BE2C (cell line): ENCODE measurements around the gene CHKB.
"Not testable (repeated sequence)": the region's sequence is repeated elsewhere in the genome, so short reads cannot be mapped to it uniquely, and the experiment has no call there.

Source experiments
- DNase-seq: peaks from one replicate; pipeline ENCODE4 v3.0.0-alpha.2; 2020
- H3K27me3 ChIP-seq: fragments of 250-450 bp; sonication (Bioruptor Pico); 2 replicates; pipeline ENCODE4 v1.5.1; 2020; ENCODE audit warnings: mild to moderate bottlenecking
- H3K36me3 ChIP-seq: fragments of 250-450 bp; sonication (Bioruptor Pico); 2 replicates; pipeline ENCODE4 v1.5.1; 2020; ENCODE audit warnings: mild to moderate bottlenecking
- H3K4me1 ChIP-seq: fragments of 250-450 bp; sonication (Bioruptor Pico); 2 replicates; pipeline ENCODE4 v1.5.1; 2020
- H3K4me3 ChIP-seq: 2 replicates; pipeline ENCODE4 v1.5.1; 2011; ENCODE audit warnings: low read depth, low read length
- H3K9me3 ChIP-seq: fragments of 250-450 bp; sonication (Bioruptor Pico); 2 replicates; pipeline ENCODE4 v1.5.1; 2020
- CTCF ChIP-seq: IDR thresholded peaks from 2 replicates; pipeline ENCODE4 v1.5.1; 2012; ENCODE audit warnings: mild to moderate bottlenecking, low read depth, low read length

CHKB gene

GRCh38 chr22:50621948-50622722, 39.5 kb upstream of the CHKB start:
- H3K27me3 ChIP-seq: peaks cover 30% of the 10 kb centered on the region
- no peak overlapping the region for H3K4me3 ChIP-seq
- peak; percentile 27; the same call in 1 of the 2 replicates for TF ChIP-seq CTCF
- no peaks in the 10 kb centered on the region for H3K36me3 ChIP-seq
- H3K4me1 ChIP-seq: 0 out of 2 replicates have a peak, but pooled peaks cover 2% of the 10 kb centered on the region
- DNase-seq: no peak
- H3K9me3 ChIP-seq: no peaks in the 10 kb centered on the region

- Histone ChIP-seq H3K4me1 (0 out of 2 replicates have a peak, but pooled peaks cover 2% of the 10 kb centered on the region), H3K36me3 (no peaks in the 10 kb centered on the region), H3K9me3 (no peaks in the 10 kb centered on the region), H3K4me3 (no peak overlapping the region), H3K27me3 (peaks cover 30% of the 10 kb centered on the region)
- no peak for DNase-seq
- no peak for TF ChIP-seq CTCF
Observed at GRCh38 chr22:50621356-50621880, 38.8 kb upstream of the CHKB start.

- Histone ChIP-seq H3K9me3 (no peaks in the 10 kb centered on the region), H3K36me3 (no peaks in the 10 kb centered on the region), H3K4me1 (0 out of 2 replicates have a peak, but pooled peaks cover 2% of the 10 kb centered on the region), H3K4me3 (peak overlapping the region; percentile 49), H3K27me3 (peaks cover 30% of the 10 kb centered on the region)
- DNase-seq: no peak
- TF ChIP-seq CTCF: no peak
Observed at GRCh38 chr22:50620593-50621355, 38.1 kb upstream of the CHKB start.

GRCh38 chr22:50614296-50614695, 31.6 kb upstream of the CHKB start:
- not testable (repeated sequence) for H3K9me3 ChIP-seq, H3K27me3 ChIP-seq, H3K4me3 ChIP-seq, DNase-seq, H3K36me3 ChIP-seq, H3K4me1 ChIP-seq

GRCh38 chr22:50613291-50613981, 30.8 kb upstream of the CHKB start:
- no peaks in the 10 kb centered on the region for H3K4me1 ChIP-seq
- no peaks in the 10 kb centered on the region; the same call in 1 of the 2 replicates for H3K9me3 ChIP-seq
- no peak overlapping the region for H3K4me3 ChIP-seq
- 0 out of 2 replicates have a peak, but pooled peaks cover 4% of the 10 kb centered on the region for H3K27me3 ChIP-seq
- no peak for TF ChIP-seq CTCF
- no peaks in the 10 kb centered on the region for H3K36me3 ChIP-seq
- DNase-seq: peak; percentile 26

GRCh38 chr22:50612528-50613221, 30.0 kb upstream of the CHKB start:
- Histone ChIP-seq H3K27me3 (0 out of 2 replicates have a peak, but pooled peaks cover 4% of the 10 kb centered on the region), H3K4me1 (no peaks in the 10 kb centered on the region), H3K4me3 (no peak overlapping the region), H3K9me3 (no peaks in the 10 kb centered on the region; the same call in 1 of the 2 replicates), H3K36me3 (peaks cover 3% of the 10 kb centered on the region)
- TF ChIP-seq CTCF: no peak
- DNase-seq: peak; percentile 50
